ENCODE results near the gene CAMK2G.
A peak's percentile ranks its signal among the peaks of the same experiment; 100 is the strongest.
"Not testable (repeated sequence)": the region's sequence is repeated elsewhere in the genome, so short reads cannot be mapped to it uniquely, and the experiment has no call there.

The CAMK2G gene

GRCh38 chr10:73920089-73920488 lies 45.7 kb upstream of the CAMK2G start:
- Histone ChIP-seq H3K9ac (ENCODE audit: low read depth, low read length) (no peak overlapping the region), H2AFZ (ENCODE audit: low read depth, low read length) (0 out of 2 replicates have a peak overlapping the region, but pooled peaks have one; percentile 15), H3K4me3 (ENCODE audit: low read depth in 1 of 2, low read length in 2 of 2) (no peak overlapping the region), H3K4me1 (ENCODE audit: insufficient read depth, low read length) (peaks cover 30% of the 10 kb centered on the region), H3K9me3 (ENCODE audit: insufficient read depth, low read length, severe bottlenecking) (no peaks in the 10 kb centered on the region), H3K36me3 (ENCODE audit: insufficient read depth, low read length) (no peaks in the 10 kb centered on the region), H3K27ac (ENCODE audit: low read length) (peak overlapping the region; percentile 18; the same call in 1 of the 2 replicates), H3K79me2 (ENCODE audit: insufficient read depth, low read length) (no peaks in the 10 kb centered on the region), H3K4me2 (ENCODE audit: insufficient read depth, low read length) (no peak overlapping the region), H3K27me3 (ENCODE audit: insufficient read depth, low read length, poor library complexity) (peaks cover 4% of the 10 kb centered on the region), H4K20me1 (ENCODE audit: insufficient read depth, low read length) (no peaks in the 10 kb centered on the region)
- no peak for TF ChIP-seq EZH2 (IDR thresholded peaks at IDR 0.05; ENCODE audit: borderline replicate concordance, low read depth, low read length, severe bottlenecking)
- TF ChIP-seq, protein P1, sequence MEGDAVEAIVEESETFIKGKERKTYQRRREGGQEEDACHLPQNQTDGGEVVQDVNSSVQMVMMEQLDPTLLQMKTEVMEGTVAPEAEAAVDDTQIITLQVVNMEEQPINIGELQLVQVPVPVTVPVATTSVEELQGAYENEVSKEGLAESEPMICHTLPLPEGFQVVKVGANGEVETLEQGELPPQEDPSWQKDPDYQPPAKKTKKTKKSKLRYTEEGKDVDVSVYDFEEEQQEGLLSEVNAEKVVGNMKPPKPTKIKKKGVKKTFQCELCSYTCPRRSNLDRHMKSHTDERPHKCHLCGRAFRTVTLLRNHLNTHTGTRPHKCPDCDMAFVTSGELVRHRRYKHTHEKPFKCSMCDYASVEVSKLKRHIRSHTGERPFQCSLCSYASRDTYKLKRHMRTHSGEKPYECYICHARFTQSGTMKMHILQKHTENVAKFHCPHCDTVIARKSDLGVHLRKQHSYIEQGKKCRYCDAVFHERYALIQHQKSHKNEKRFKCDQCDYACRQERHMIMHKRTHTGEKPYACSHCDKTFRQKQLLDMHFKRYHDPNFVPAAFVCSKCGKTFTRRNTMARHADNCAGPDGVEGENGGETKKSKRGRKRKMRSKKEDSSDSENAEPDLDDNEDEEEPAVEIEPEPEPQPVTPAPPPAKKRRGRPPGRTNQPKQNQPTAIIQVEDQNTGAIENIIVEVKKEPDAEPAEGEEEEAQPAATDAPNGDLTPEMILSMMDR (IDR thresholded peaks at IDR 0.05; ENCODE audit: borderline replicate concordance, extremely low read depth, low read length, poor library complexity, severe bottlenecking): no peak
- DNase-seq: peak; percentile 28
- peak; percentile 45 for ATAC-seq (ENCODE audit: insufficient read depth, low read depth)

DNA sequence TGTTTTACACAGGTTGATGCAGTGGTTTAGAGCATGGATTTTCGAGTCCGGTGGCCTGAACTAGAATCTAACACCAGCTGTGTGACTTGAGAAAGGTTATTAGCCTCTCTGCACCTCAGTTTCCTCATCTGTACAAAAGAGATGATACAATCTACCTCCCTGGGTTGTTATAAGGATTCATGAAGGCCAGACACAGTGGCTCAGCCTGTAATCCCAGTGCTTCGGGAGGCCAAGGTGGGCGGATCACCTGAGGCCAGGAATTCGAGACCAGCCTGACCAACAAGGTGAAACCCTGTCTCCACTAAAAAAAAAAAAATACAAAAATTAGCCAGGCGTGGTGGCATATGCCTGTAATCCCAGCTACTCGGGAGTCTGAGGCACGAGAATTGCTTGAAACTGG lies 45.1 kb upstream of the CAMK2G start:
- not testable (repeated sequence) for ATAC-seq (ENCODE audit: insufficient read depth, low read depth); H3K4me2 ChIP-seq (ENCODE audit: insufficient read depth, low read length)

GRCh38 chr10:73917566-73918305 lies 43.4 kb upstream of the CAMK2G start:
- no peak overlapping the region for H2AFZ ChIP-seq (ENCODE audit: low read depth, low read length)
- H3K27me3 ChIP-seq (ENCODE audit: insufficient read depth, low read length, poor library complexity): peaks cover 22% of the 10 kb centered on the region
- H4K20me1 ChIP-seq (ENCODE audit: insufficient read depth, low read length): peaks cover 4% of the 10 kb centered on the region
- DNase-seq: no peak
- TF ChIP-seq, protein P1 (IDR thresholded peaks at IDR 0.05; ENCODE audit: borderline replicate concordance, extremely low read depth, low read length, poor library complexity, severe bottlenecking): no peak
- no peak for TF ChIP-seq EZH2 (IDR thresholded peaks at IDR 0.05; ENCODE audit: borderline replicate concordance, low read depth, low read length, severe bottlenecking)
- H3K4me2 ChIP-seq (ENCODE audit: insufficient read depth, low read length): no peak overlapping the region
- no peaks in the 10 kb centered on the region for H3K9me3 ChIP-seq (ENCODE audit: insufficient read depth, low read length, severe bottlenecking)
- no peak overlapping the region for H3K27ac ChIP-seq (ENCODE audit: low read length)
- H3K4me1 ChIP-seq (ENCODE audit: insufficient read depth, low read length): peaks cover 28% of the 10 kb centered on the region
- H3K79me2 ChIP-seq (ENCODE audit: insufficient read depth, low read length): no peaks in the 10 kb centered on the region
- H3K4me3 ChIP-seq (ENCODE audit: low read depth in 1 of 2, low read length in 2 of 2): no peak overlapping the region
- ATAC-seq (ENCODE audit: insufficient read depth, low read depth): no peak
- H3K36me3 ChIP-seq (ENCODE audit: insufficient read depth, low read length): no peaks in the 10 kb centered on the region
- H3K9ac ChIP-seq (ENCODE audit: low read depth, low read length): no peak overlapping the region

More for the DNA sequence above, 45.1 kb upstream of the CAMK2G start:
- not testable (repeated sequence) for H2AFZ ChIP-seq (ENCODE audit: low read depth, low read length); H4K20me1 ChIP-seq (ENCODE audit: insufficient read depth, low read length); H3K4me3 ChIP-seq (ENCODE audit: low read depth in 1 of 2, low read length in 2 of 2); DNase-seq; H3K9me3 ChIP-seq (ENCODE audit: insufficient read depth, low read length, severe bottlenecking); H3K27me3 ChIP-seq (ENCODE audit: insufficient read depth, low read length, poor library complexity); H3K9ac ChIP-seq (ENCODE audit: low read depth, low read length); H3K79me2 ChIP-seq (ENCODE audit: insufficient read depth, low read length); H3K36me3 ChIP-seq (ENCODE audit: insufficient read depth, low read length)
- Histone ChIP-seq H3K27ac (ENCODE audit: low read length) (peak overlapping the region; percentile 18; the same call in 1 of the 2 replicates), H3K4me1 (ENCODE audit: insufficient read depth, low read length) (peaks cover 30% of the 10 kb centered on the region)

DNA sequence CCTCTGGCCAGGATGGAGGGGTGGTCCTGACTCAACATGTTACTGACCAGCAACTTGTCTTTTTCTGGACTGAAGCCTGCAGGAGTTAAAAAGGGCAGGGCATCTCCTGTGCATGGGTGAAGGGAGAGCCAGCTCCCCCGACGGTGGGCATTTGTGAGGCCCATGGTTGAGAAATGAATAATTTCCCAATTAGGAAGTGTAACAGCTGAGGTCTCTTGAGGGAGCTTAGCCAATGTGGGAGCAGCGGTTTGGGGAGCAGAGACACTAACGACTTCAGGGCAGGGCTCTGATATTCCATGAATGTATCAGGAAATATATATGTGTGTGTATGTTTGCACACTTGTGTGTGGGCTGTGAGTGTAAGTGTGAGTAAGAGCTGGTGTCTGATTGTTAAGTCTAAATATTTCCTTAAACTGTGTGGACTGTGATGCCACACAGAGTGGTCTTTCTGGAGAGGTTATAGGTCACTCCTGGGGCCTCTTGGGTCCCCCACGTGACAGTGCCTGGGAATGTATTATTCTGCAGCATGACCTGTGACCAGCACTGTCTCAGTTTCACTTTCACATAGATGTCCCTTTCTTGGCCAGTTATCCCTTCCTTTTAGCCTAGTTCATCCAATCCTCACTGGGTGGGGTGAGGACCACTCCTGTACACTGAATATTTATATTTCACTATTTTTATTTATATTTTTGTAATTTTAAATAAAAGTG lies 42.6 kb upstream of the CAMK2G start:
- TF ChIP-seq, protein P1 (IDR thresholded peaks at IDR 0.05; ENCODE audit: borderline replicate concordance, extremely low read depth, low read length, poor library complexity, severe bottlenecking): no peak
- H3K27me3 ChIP-seq (ENCODE audit: insufficient read depth, low read length, poor library complexity): peaks cover 30% of the 10 kb centered on the region
- H2AFZ ChIP-seq (ENCODE audit: low read depth, low read length): no peak overlapping the region
- no peak overlapping the region for H3K4me3 ChIP-seq (ENCODE audit: low read depth in 1 of 2, low read length in 2 of 2)
- H3K36me3 ChIP-seq (ENCODE audit: insufficient read depth, low read length): no peaks in the 10 kb centered on the region
- DNase-seq (no peak), ATAC-seq (ENCODE audit: insufficient read depth, low read depth) (no peak)
- peaks cover 19% of the 10 kb centered on the region for H3K4me1 ChIP-seq (ENCODE audit: insufficient read depth, low read length)
- no peaks in the 10 kb centered on the region for H3K79me2 ChIP-seq (ENCODE audit: insufficient read depth, low read length)
- H3K9ac ChIP-seq (ENCODE audit: low read depth, low read length): no peak overlapping the region
- H3K27ac ChIP-seq (ENCODE audit: low read length): no peak overlapping the region
- no peaks in the 10 kb centered on the region for H3K9me3 ChIP-seq (ENCODE audit: insufficient read depth, low read length, severe bottlenecking)
- H3K4me2 ChIP-seq (ENCODE audit: insufficient read depth, low read length): no peak overlapping the region
- H4K20me1 ChIP-seq (ENCODE audit: insufficient read depth, low read length): peaks cover 10% of the 10 kb centered on the region
